Fibroblast of pulmonary artery (primary cell): ENCODE data around the gene SFTPB.

ENCODE experiments used
- DNase-seq: peaks from one replicate; pipeline ENCODE4 v3.0.0-alpha.2; 2010; ENCODE audit warnings: low read depth
- H3K4me3 ChIP-seq: replicated peaks from 2 replicates; pipeline ENCODE4 v1.5.1; 2011; ENCODE audit warnings: low read depth, mild to moderate bottlenecking, control low read depth, low read length, moderate library complexity
- TF ChIP-seq, protein P1 (sequence below): IDR thresholded peaks from 2 replicates; pipeline ENCODE4 v1.5.1; 2011; ENCODE audit warnings: mild to moderate bottlenecking, control low read depth, low read length, inconsistent platforms; ENCODE audit errors: missing control alignments

The SFTPB gene

DNA sequence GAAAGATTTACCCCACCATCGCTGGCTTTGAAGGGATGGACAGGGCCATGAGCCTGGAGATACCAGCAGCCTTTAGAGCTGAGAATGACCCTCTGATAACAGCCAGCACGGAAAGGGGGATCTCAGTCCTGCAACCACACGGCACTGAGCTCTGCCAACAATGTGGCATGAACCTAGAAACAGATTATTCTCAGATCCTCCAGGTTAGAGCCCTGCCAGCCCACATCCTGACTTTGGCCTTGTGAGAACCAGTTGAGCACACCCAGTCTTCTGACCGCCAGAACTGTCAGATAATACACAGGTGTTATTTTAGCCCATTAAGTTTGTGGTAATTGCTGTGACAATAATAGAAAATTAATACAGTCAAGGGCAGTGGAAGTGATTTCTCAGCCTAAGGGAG, 16.8 kb upstream of the SFTPB start:
- no peak for DNase-seq
- H3K4me3 ChIP-seq, result no peak overlapping the region
- TF ChIP-seq, protein P1, sequence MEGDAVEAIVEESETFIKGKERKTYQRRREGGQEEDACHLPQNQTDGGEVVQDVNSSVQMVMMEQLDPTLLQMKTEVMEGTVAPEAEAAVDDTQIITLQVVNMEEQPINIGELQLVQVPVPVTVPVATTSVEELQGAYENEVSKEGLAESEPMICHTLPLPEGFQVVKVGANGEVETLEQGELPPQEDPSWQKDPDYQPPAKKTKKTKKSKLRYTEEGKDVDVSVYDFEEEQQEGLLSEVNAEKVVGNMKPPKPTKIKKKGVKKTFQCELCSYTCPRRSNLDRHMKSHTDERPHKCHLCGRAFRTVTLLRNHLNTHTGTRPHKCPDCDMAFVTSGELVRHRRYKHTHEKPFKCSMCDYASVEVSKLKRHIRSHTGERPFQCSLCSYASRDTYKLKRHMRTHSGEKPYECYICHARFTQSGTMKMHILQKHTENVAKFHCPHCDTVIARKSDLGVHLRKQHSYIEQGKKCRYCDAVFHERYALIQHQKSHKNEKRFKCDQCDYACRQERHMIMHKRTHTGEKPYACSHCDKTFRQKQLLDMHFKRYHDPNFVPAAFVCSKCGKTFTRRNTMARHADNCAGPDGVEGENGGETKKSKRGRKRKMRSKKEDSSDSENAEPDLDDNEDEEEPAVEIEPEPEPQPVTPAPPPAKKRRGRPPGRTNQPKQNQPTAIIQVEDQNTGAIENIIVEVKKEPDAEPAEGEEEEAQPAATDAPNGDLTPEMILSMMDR, result no peak

- no peak overlapping the region for H3K4me3 ChIP-seq
- TF ChIP-seq, protein P1, result no peak
- DNase-seq, result no peak
These were observed 16.4 kb upstream of the SFTPB start for GRCh38 chr2:85684380-85684779.

GRCh38 chr2:85682378-85682777, 14.4 kb upstream of the SFTPB start:
- TF ChIP-seq, protein P1, result no peak
- H3K4me3 ChIP-seq, result no peak overlapping the region
- no peak for DNase-seq

GRCh38 chr2:85681776-85682175, 13.8 kb upstream of the SFTPB start:
- DNase-seq, result no peak
- H3K4me3 ChIP-seq, result no peak overlapping the region
- TF ChIP-seq, protein P1, result no peak

- H3K4me3 ChIP-seq, result no peak overlapping the region
- TF ChIP-seq, protein P1, result no peak
- no peak for DNase-seq
These were observed 13.4 kb upstream of the SFTPB start for GRCh38 chr2:85681372-85681763.

GRCh38 chr2:85680707-85681371, 12.8 kb upstream of the SFTPB start:
- TF ChIP-seq, protein P1, result no peak
- no peak for DNase-seq
- no peak overlapping the region for H3K4me3 ChIP-seq
